ENCODE measurements around the gene UNC13B.
A peak's percentile ranks its signal among the peaks of the same experiment; 100 is the strongest.

UNC13B gene

GRCh38 chr9:35424356-35425352 lies 262.8 kb downstream of the UNC13B start:
- Histone ChIP-seq H3K4me1 (ENCODE audit: control insufficient read depth, insufficient read depth, low read length) (no peaks in the 10 kb centered on the region), H3K4me3 (ENCODE audit: low read depth, low read length) (no peak overlapping the region), H3K36me3 (ENCODE audit: control insufficient read depth in 2 of 2, insufficient read depth in 1 of 2, low read length in 2 of 2) (no peaks in the 10 kb centered on the region), H3K9me3 (ENCODE audit: control insufficient read depth, insufficient read depth, low read depth, low read length) (no peaks in the 10 kb centered on the region), H3K27ac (ENCODE audit: extremely low read depth, low read depth, low read length) (no peak overlapping the region)
- ChIA-PET CTCF (interaction anchor here (0.6 kb wide), 1 partner anchor 172 kb away, joined by 3 read pairs; no protein-coding TSS in a partner anchor), POLR2A (interaction anchor here (0.5 kb wide), 1 partner anchor 148 kb away, joined by 3 read pairs; no protein-coding TSS in a partner anchor)
- TF ChIP-seq KLF1 (tag by site-specific recombination; IDR thresholded peaks at IDR 0.05): peak; percentile 40; the same call in 1 of the 2 replicates
- no peak for TF ChIP-seq ZNF623 (tag by site-specific recombination; IDR thresholded peaks at IDR 0.05)
- no peak for TF ChIP-seq ZNF692 (tag by site-specific recombination; IDR thresholded peaks at IDR 0.05)
- no peak for TF ChIP-seq ZNF223 (tag by site-specific recombination; IDR thresholded peaks at IDR 0.05)
- no peak for TF ChIP-seq GLI2 (tag by site-specific recombination; IDR thresholded peaks at IDR 0.05; ENCODE audit: borderline replicate concordance, low read depth)
- TF ChIP-seq BCL6B (tag by site-specific recombination; IDR thresholded peaks at IDR 0.05): no peak
- TF ChIP-seq ZNF426 (tag by site-specific recombination; IDR thresholded peaks at IDR 0.05): no peak
- TF ChIP-seq PBX3 (CRISPR knock-in tag; IDR thresholded peaks at IDR 0.05): no peak

- ChIA-PET POLR2A (no interaction called here), CTCF (interaction anchor here (1.2 kb wide), 1 partner anchor 11 kb away, joined by 3 read pairs; no protein-coding TSS in a partner anchor)
- no peak for TF ChIP-seq ZBTB48 (tag by site-specific recombination; IDR thresholded peaks at IDR 0.05)
- TF ChIP-seq ZFP69B (tag by site-specific recombination; IDR thresholded peaks at IDR 0.05): no peak
- TF ChIP-seq ZNF175 (tag by site-specific recombination; IDR thresholded peaks at IDR 0.05): no peak
- no peak for TF ChIP-seq ZNF777 (tag by site-specific recombination; IDR thresholded peaks at IDR 0.05; ENCODE audit: borderline replicate concordance)
- no peak for TF ChIP-seq OSR2 (tag by site-specific recombination; IDR thresholded peaks at IDR 0.05)
- no peak for TF ChIP-seq ZNF311 (tag by site-specific recombination; IDR thresholded peaks at IDR 0.05; ENCODE audit: borderline replicate concordance)
- no peak for TF ChIP-seq ZBTB10 (tag by site-specific recombination; IDR thresholded peaks at IDR 0.05)
- TF ChIP-seq ZFP37 (tag by site-specific recombination; IDR thresholded peaks at IDR 0.05): no peak
- no peak for TF ChIP-seq ZNF221 (tag by site-specific recombination; IDR thresholded peaks at IDR 0.05; ENCODE audit: borderline replicate concordance)
- TF ChIP-seq GLI4 (tag by site-specific recombination; IDR thresholded peaks at IDR 0.05): no peak
- TF ChIP-seq ZNF324 (tag by site-specific recombination; IDR thresholded peaks at IDR 0.05): no peak
- no peak for TF ChIP-seq ZNF623 (tag by site-specific recombination; IDR thresholded peaks at IDR 0.05)
- no peak for TF ChIP-seq ZNF513 (tag by site-specific recombination; IDR thresholded peaks at IDR 0.05)
- TF ChIP-seq ZBTB44 (tag by site-specific recombination; IDR thresholded peaks at IDR 0.05): no peak
- TF ChIP-seq ZNF302 (tag by site-specific recombination; IDR thresholded peaks at IDR 0.05; ENCODE audit: low read depth): no peak
- TF ChIP-seq ZNF202 (tag by site-specific recombination; IDR thresholded peaks at IDR 0.05; ENCODE audit: borderline replicate concordance): no peak
These were observed 264.8 kb downstream of the UNC13B start for GRCh38 chr9:35426627-35427026.

More at GRCh38 chr9:35426627-35427026, 264.8 kb downstream of the UNC13B start:
- no peak overlapping the region for H3K4me3 ChIP-seq (ENCODE audit: low read depth, low read length)
- no peaks in the 10 kb centered on the region for H3K9me3 ChIP-seq (ENCODE audit: control insufficient read depth, insufficient read depth, low read depth, low read length)
- H3K27ac ChIP-seq (ENCODE audit: extremely low read depth, low read depth, low read length): no peak overlapping the region
- no peaks in the 10 kb centered on the region for H3K36me3 ChIP-seq (ENCODE audit: control insufficient read depth in 2 of 2, insufficient read depth in 1 of 2, low read length in 2 of 2)
- no peaks in the 10 kb centered on the region for H3K4me1 ChIP-seq (ENCODE audit: control insufficient read depth, insufficient read depth, low read length)
